Gastroesophageal sphincter (tissue), 4 donors: Measurements from ENCODE around the gene TSPAN5. TPM values are rescaled to one million over a fixed set of nuclear protein-coding genes. Genes with fewer than 3 reads are reported as not detected.

Experiments used
- ATAC-seq: fragments of 150-250 bp; one replicate; pipeline ENCODE4 v1.9.1; 2016; ENCODE audit warnings: mild to moderate bottlenecking, moderate library complexity
- H3K27ac ChIP-seq, 4 donors: fragments of 200-600 bp; sonication (generic) in 3 of 4; 1 replicate in 3 of 4; 2 replicates in 1 of 4; pipeline ENCODE4 v1.5.1; 2016 to 2019
- H3K27me3 ChIP-seq: fragments of 200-600 bp; sonication (generic); one replicate; pipeline ENCODE4 v1.5.1; 2019
- H3K36me3 ChIP-seq, 2 donors: fragments of 200-600 bp; sonication (generic); one replicate each; pipeline ENCODE4 v1.5.1; 2019; ENCODE audit warnings: control low read depth in 1 of 2
- H3K4me1 ChIP-seq, 3 donors: fragments of 200-600 bp; sonication (generic); 1 replicate in 2 of 3; 2 replicates in 1 of 3; pipeline ENCODE4 v1.5.1; 2016 to 2019; ENCODE audit warnings: control low read depth in 2 of 3
- H3K4me3 ChIP-seq, 2 donors: fragments of 200-600 bp; sonication (generic); one replicate each; pipeline ENCODE4 v1.5.1; 2019; ENCODE audit warnings: mild to moderate bottlenecking in 1 of 2, moderate library complexity in 1 of 2
- H3K9me3 ChIP-seq, 3 donors: fragments of 200-600 bp; sonication (generic); one replicate each; pipeline ENCODE4 v1.5.1; 2017 to 2019; ENCODE audit warnings: control low read depth in 2 of 3
- EP300 ChIP-seq: sonication (generic); formaldehyde crosslinking; IDR thresholded peaks from one replicate; pipeline ENCODE4 v1.6.1; 2017; ENCODE audit warnings: antibody characterized with exemption, mild to moderate bottlenecking
- POLR2A ChIP-seq, 2 donors: fragments of 450-650 bp; IDR thresholded peaks; one replicate each; pipeline ENCODE4 v1.6.1; 2017; ENCODE audit warnings: antibody characterized with exemption in 2 of 2, mild to moderate bottlenecking in 2 of 2, moderate library complexity in 1 of 2
- POLR2AphosphoS5 ChIP-seq: sonication (generic); formaldehyde crosslinking; IDR thresholded peaks from one replicate; pipeline ENCODE4 v1.6.1; 2017; ENCODE audit warnings: antibody characterized with exemption
- WGBS, 2 donors: methylation state at CpG; one replicate each; pipeline ENCODE4 v1.1.5; 2018; ENCODE audit warnings: low coverage in 1 of 2; 5-methylcytosine and 5-hydroxymethylcytosine counted together
- total RNA-seq, 4 donors: library from RNA; depleted of rRNA; stranded (reverse); fragments of >200 nt; gene quantifications; one replicate each; pipeline ENCODE4 v1.1.0, GENCODE V29; 2016
- TF ChIP-seq, protein P1 (sequence below), 4 experiments: fragments of 200-600 bp in 2 of 4; fragments of 450-650 bp in 2 of 4; sonication (generic) in 1 of 4; IDR thresholded peaks; one replicate each; pipeline ENCODE4 v1.5.1; 2017 to 2019; ENCODE audit warnings: antibody characterized with exemption in 4 of 4, mild to moderate bottlenecking in 2 of 4, moderate library complexity in 2 of 4

Gene TSPAN5
- total RNA-seq, 4 donors from 2014 or later: 9.8 to 14.0 (median 12.2) TPM

DNA sequence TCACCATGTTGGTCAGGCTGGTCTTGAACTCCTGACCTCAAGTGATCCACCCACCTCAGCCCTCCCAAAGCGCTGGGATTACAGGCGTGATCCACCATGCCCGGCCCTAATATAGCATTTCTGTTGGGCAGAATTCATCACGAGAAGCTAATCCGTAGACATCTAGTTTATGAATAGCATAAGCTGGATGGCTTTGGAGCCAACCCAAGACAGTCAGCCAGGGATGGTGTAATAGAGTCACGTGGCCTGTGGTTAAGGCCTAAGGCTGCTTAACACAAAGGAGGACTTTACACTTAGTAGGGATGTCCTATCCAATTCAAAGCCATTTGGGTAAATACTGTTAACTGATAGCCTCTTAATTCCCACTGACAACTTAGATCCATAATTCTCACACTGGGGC, 223.6 kb downstream of the TSPAN5 start:
- H3K4me3 ChIP-seq: no peak overlapping the region
- WGBS, 2 donors: 86 to 88% methylated on average over 1 to 3 of the region's 6 CpGs
- H3K27ac ChIP-seq: no peak overlapping the region
- H3K36me3 ChIP-seq: peaks cover 2 to 52% of the 10 kb centered on the region in 2 donors
- H3K9me3 ChIP-seq: no peaks in the 10 kb centered on the region
- no peak for TF ChIP-seq POLR2A (IDR thresholded peaks at IDR 0.05)
- no peak for TF ChIP-seq EP300
- TF ChIP-seq POLR2AphosphoS5: no peak
- TF ChIP-seq, protein P1, sequence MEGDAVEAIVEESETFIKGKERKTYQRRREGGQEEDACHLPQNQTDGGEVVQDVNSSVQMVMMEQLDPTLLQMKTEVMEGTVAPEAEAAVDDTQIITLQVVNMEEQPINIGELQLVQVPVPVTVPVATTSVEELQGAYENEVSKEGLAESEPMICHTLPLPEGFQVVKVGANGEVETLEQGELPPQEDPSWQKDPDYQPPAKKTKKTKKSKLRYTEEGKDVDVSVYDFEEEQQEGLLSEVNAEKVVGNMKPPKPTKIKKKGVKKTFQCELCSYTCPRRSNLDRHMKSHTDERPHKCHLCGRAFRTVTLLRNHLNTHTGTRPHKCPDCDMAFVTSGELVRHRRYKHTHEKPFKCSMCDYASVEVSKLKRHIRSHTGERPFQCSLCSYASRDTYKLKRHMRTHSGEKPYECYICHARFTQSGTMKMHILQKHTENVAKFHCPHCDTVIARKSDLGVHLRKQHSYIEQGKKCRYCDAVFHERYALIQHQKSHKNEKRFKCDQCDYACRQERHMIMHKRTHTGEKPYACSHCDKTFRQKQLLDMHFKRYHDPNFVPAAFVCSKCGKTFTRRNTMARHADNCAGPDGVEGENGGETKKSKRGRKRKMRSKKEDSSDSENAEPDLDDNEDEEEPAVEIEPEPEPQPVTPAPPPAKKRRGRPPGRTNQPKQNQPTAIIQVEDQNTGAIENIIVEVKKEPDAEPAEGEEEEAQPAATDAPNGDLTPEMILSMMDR (IDR thresholded peaks at IDR 0.05): no peak
- no peaks in the 10 kb centered on the region for H3K4me1 ChIP-seq
- no peaks in the 10 kb centered on the region for H3K27me3 ChIP-seq
- ATAC-seq: no peak

DNA sequence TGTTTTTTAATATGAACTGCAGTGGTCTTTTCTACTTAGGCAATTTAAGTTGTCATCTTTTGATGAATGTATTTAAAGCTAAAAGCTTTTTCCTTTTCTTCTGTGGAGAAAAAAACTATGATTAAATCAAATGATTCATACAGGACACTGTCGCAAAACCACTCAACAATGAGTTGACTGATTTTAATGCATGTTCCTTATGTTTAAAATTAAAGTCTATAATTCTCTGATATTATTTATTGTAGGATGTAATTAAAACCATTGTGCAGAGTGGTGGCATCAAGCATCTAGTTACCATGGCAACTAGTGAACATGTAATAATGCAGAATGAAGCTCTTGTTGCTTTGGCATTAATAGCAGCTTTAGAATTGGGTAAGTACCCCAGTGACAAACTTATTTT, 224.7 kb downstream of the TSPAN5 start:
- Histone ChIP-seq H3K4me3 (no peak overlapping the region), H3K36me3 (peaks cover 2 to 49% of the 10 kb centered on the region in 2 donors), H3K9me3 (no peaks in the 10 kb centered on the region), H3K4me1 (no peaks in the 10 kb centered on the region), H3K27ac (no peak overlapping the region), H3K27me3 (no peaks in the 10 kb centered on the region)
- no peak for TF ChIP-seq POLR2AphosphoS5
- TF ChIP-seq, protein P1 (IDR thresholded peaks at IDR 0.05): no peak
- TF ChIP-seq POLR2A (IDR thresholded peaks at IDR 0.05): no peak
- TF ChIP-seq EP300: no peak
- WGBS, 2 donors: 86 to 100% methylated on average over 1 of the region's 1 CpG
- ATAC-seq: no peak

DNA sequence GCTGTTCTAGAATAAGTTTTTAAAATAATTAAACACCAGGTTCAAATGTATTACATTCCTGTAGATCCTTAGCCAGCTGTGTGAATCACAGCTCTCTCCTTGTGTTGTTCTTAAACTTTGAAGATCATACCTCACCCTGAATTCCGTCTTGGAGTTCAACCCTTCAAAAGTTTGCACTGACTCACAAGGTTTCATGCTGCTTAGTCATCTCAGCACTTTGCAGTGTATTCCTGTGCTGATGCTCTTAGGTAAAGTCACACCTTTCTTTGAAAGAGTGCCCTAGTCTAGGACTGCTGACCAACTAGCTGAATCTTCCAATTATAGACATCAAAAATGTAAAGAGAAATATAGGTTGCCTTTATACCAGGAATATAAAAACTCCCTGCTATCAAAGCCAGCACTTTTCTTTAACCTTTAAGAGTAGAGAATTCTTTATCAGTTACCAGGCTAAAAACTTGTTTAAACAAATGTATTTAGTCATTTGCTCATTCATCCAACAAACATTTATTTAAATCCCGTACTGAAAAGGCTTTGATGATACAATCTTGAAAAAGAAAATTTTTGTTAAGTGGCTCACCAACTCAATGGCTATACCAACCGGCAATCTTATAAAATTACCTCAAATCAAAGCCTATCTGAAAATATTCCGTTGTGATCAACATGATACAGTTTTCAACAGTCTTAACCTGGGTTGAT, 227.6 kb downstream of the TSPAN5 start:
- Histone ChIP-seq H3K36me3 (peaks cover 0 to 26% of the 10 kb centered on the region in 2 donors), H3K4me1 (no peaks in the 10 kb centered on the region), H3K27me3 (no peaks in the 10 kb centered on the region), H3K4me3 (no peak overlapping the region), H3K27ac (no peak overlapping the region), H3K9me3 (no peaks in the 10 kb centered on the region)
- no peak for ATAC-seq
- TF ChIP-seq, protein P1 (IDR thresholded peaks at IDR 0.05): no peak
- TF ChIP-seq POLR2A (IDR thresholded peaks at IDR 0.05) (no peak), EP300 (no peak), POLR2AphosphoS5 (no peak)
- 57 to 64% methylated on average over 4 of the region's 4 CpGs for WGBS, 2 donors

DNA sequence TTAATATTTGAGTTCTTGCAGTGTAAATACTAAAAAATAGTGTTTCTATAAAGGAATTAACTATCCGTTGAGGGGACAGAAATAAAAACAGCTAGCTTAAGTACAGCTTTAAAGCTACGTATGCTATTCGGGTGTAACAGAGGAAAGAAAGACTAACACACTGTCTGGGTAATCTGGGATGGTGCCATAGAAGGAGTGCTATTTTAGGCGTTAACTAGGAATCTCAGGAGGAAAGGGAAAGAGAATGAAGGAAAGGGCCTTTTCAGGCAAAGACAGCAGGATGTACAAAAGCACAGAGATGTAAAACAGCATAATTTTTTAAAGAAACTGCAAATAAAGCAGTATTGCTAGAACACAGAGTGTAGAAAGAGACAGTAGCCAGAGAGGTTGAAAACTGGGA, 235.4 kb downstream of the TSPAN5 start:
- H3K36me3 ChIP-seq: peaks cover 0 to 71% of the 10 kb centered on the region in 2 donors
- WGBS, 2 donors: 46% methylated on average over 4 of the region's 4 CpGs

More for the DNA sequence above, 235.4 kb downstream of the TSPAN5 start:
- H3K9me3 ChIP-seq: no peaks in the 10 kb centered on the region
- no peak for TF ChIP-seq POLR2AphosphoS5
- TF ChIP-seq, protein P1 (IDR thresholded peaks at IDR 0.05): no peak
- TF ChIP-seq EP300: no peak
- TF ChIP-seq POLR2A (IDR thresholded peaks at IDR 0.05): no peak
- ATAC-seq: no peak
- no peaks in the 10 kb centered on the region for H3K27me3 ChIP-seq
- no peaks in the 10 kb centered on the region for H3K4me1 ChIP-seq
- H3K4me3 ChIP-seq: no peak overlapping the region
- H3K27ac ChIP-seq: no peak overlapping the region
